ENCODE data around the gene ATP6V0B.

ATP6V0B gene

DNA sequence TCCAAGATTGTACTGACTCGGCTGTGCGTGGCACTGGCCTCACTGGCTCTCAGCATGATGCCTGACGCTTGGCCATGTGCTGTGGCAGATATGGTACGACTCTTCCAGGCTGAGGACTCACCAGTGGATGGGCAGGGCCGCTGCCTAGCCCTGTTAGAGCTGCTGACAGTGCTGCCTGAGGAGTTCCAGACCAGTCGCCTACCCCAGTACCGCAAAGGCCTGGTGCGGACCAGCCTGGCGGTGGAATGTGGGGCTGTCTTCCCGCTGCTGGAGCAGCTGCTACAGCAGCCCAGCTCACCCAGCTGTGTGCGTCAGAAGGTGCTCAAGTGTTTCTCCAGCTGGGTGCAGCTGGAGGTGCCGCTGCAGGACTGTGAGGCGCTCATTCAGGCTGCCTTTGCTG lies 25.1 kb upstream of the ATP6V0B start:
- H3K27ac Mint-ChIP-seq: no peak overlapping the region
- H3K36me3 Mint-ChIP-seq (ENCODE audit: low read depth): peaks cover 8% of the 10 kb centered on the region
- H3K9me3 Mint-ChIP-seq: no peaks in the 10 kb centered on the region
- H3K4me3 Mint-ChIP-seq: no peak overlapping the region
- no peak for DNase-seq
- peaks cover 69% of the 10 kb centered on the region for H3K4me1 Mint-ChIP-seq
- H3K27me3 Mint-ChIP-seq (ENCODE audit: low read depth, poor library complexity): no peaks in the 10 kb centered on the region
- TF ChIP-seq, protein P1, sequence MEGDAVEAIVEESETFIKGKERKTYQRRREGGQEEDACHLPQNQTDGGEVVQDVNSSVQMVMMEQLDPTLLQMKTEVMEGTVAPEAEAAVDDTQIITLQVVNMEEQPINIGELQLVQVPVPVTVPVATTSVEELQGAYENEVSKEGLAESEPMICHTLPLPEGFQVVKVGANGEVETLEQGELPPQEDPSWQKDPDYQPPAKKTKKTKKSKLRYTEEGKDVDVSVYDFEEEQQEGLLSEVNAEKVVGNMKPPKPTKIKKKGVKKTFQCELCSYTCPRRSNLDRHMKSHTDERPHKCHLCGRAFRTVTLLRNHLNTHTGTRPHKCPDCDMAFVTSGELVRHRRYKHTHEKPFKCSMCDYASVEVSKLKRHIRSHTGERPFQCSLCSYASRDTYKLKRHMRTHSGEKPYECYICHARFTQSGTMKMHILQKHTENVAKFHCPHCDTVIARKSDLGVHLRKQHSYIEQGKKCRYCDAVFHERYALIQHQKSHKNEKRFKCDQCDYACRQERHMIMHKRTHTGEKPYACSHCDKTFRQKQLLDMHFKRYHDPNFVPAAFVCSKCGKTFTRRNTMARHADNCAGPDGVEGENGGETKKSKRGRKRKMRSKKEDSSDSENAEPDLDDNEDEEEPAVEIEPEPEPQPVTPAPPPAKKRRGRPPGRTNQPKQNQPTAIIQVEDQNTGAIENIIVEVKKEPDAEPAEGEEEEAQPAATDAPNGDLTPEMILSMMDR (IDR thresholded peaks at IDR 0.05): no peak

DNA sequence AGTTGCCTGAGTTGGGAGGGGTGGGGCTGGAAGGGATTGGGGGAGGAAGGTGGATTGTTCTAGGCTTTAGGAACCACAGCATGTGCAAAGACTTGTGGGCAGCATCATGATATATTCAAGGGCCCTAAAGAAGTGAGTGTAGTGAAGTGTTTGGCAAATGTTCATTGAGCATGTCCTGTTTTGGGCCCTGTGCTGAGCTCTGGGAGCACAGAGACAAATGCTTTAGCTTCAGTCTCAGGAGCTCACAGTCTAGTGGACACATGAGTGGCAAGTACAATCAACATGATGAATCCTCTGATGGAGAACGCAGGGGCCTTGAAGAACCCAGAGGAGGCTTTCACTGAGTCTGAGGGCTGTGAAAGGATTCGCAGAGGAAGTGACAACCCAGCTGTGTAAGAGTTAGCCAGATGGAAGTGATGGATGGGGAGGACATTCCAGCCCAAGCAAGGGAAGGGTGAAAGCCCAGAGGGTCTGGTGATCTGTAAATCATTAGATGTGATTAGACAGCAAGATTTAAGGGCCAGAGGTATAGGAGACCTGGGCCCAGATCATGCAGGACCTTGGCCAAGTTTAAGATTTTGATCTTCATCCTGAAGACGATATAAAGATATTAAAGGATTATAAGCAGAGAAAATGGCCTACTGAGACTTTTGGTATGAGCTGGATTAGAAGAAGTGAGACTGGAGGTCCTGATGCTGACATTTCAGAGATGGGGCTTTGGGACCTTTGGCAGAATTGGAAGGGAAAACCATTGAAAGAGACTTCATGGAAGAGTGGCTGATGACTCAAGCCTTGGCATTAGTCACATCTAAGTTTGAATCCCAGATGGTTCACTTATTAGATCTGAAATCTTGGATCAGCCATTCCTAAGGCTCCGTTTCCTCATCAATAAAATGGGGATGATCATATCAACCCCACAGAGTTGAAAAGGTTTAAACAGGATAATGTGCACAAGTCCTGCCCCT lies 23.5 kb upstream of the ATP6V0B start:
- Mint-ChIP-seq H3K36me3 (ENCODE audit: low read depth) (peaks cover 8% of the 10 kb centered on the region), H3K27me3 (ENCODE audit: low read depth, poor library complexity) (no peaks in the 10 kb centered on the region), H3K9me3 (no peaks in the 10 kb centered on the region), H3K4me3 (no peak overlapping the region), H3K27ac (peak overlapping the region; percentile 10), H3K4me1 (peaks cover 61% of the 10 kb centered on the region)
- DNase-seq: no peak
- TF ChIP-seq, protein P1 (IDR thresholded peaks at IDR 0.05): no peak

DNA sequence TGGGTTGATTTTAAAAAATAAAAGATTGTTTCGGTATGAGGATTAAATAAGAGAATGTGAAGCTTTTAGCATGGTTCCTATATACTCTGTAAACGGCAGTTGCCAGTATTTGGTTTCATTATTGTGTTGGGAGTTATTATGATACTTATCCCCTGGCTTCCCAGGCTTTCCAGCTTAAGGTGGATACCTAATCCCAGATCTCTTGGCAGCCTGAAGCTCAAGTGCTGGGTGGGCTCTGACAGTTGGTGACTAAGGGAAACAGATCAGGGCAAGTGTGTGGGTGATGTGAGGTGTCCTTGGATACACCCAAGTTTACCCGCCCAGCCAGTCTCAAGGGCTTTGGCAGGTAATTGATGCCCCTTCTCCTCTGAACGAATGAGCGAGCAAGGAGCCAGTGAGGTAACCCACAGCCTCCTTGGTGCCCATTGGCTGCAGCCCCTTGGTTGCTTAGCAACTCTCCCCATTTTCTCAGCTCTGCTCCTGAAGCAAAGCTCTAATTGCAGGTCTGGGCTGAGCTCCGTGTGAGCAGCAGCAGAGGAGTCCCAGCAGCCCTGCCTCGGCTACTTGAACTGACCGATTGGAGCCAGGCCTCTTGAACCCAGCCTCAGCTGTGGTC lies 21.9 kb upstream of the ATP6V0B start:
- no peaks in the 10 kb centered on the region for H3K9me3 Mint-ChIP-seq
- peak overlapping the region; percentile 70 for H3K27ac Mint-ChIP-seq
- H3K36me3 Mint-ChIP-seq (ENCODE audit: low read depth): peaks cover 14% of the 10 kb centered on the region
- peaks cover 55% of the 10 kb centered on the region for H3K4me1 Mint-ChIP-seq
- H3K4me3 Mint-ChIP-seq: peak overlapping the region; percentile 30
- DNase-seq: peak; percentile 56
- TF ChIP-seq, protein P1 (IDR thresholded peaks at IDR 0.05): no peak
- no peaks in the 10 kb centered on the region for H3K27me3 Mint-ChIP-seq (ENCODE audit: low read depth, poor library complexity)

DNA sequence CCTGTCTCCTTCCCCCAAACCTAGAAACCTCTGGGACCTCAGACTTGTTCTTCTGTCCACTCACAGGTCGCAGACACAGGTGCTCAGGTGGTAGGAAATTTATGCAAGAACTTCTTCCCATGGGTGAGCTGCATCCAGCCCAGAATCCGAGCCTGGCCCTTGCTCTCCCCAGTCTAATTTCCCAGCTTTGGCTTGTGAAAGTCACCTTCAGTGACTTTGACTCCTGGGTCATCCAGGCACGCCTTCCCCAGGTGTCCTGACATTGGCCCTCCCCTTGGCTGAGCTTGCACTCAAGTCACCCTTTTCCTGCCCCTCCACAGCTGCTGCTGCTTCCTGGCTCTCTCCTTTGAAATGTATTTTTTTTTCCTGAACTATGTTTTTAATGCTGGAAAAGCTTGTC lies 21.4 kb upstream of the ATP6V0B start:
- Mint-ChIP-seq H3K27ac (peak overlapping the region; percentile 70), H3K4me3 (peak overlapping the region; percentile 24), H3K4me1 (peaks cover 49% of the 10 kb centered on the region), H3K36me3 (ENCODE audit: low read depth) (peaks cover 19% of the 10 kb centered on the region), H3K9me3 (no peaks in the 10 kb centered on the region), H3K27me3 (ENCODE audit: low read depth, poor library complexity) (no peaks in the 10 kb centered on the region)
- TF ChIP-seq, protein P1 (IDR thresholded peaks at IDR 0.05): no peak
- no peak for DNase-seq

DNA sequence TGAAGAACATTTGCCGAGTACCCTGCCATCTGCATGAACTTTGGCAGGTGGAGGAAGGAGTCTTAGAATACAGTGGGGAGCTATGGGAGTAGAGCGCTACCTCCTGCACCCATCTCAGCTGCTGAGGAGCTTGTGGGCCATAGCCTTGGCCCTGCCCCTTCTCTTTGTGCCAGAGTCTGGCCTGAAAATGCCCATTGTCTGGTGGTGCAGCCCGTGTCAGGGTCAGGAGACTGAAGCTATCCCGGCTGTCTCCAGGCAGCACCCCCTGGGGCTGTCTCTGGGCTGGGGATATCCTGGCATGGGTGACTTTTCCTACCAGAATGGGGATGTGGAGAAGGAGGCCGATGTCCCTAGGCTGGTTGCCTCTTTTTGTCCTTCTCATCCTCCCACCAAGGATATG lies 20.7 kb upstream of the ATP6V0B start:
- no peaks in the 10 kb centered on the region for H3K9me3 Mint-ChIP-seq
- no peaks in the 10 kb centered on the region for H3K27me3 Mint-ChIP-seq (ENCODE audit: low read depth, poor library complexity)
- no peak for DNase-seq
- peaks cover 20% of the 10 kb centered on the region for H3K36me3 Mint-ChIP-seq (ENCODE audit: low read depth)
- TF ChIP-seq, protein P1 (IDR thresholded peaks at IDR 0.05): no peak
- peaks cover 43% of the 10 kb centered on the region for H3K4me1 Mint-ChIP-seq
- H3K27ac Mint-ChIP-seq: no peak overlapping the region
- no peak overlapping the region for H3K4me3 Mint-ChIP-seq
